SK-N-SH treated with all-trans-retinoic acid at 6 μM for 48 hours (cell line): Measurements from ENCODE around the gene KIAA0513.

Experiments used
- ATAC-seq: fragments of 200-7000 bp; cut with Tn5 transposase; 3 replicates; pipeline ENCODE4 v1.9.1; 2020; ENCODE audit warnings: mild to moderate bottlenecking, moderate library complexity
- ARNTL ChIP-seq: fragments of 450-650 bp; formaldehyde crosslinking; IDR thresholded peaks from 2 replicates; pipeline ENCODE4 v1.5.0; 2020; ENCODE audit warnings: low read depth, mild to moderate bottlenecking, moderate library complexity, borderline replicate concordance
- BACH2 ChIP-seq: fragments of 250-450 bp; sonication (Bioruptor Pico); IDR thresholded peaks from 2 replicates; pipeline ENCODE4 v1.9.0; 2021; ENCODE audit warnings: mild to moderate bottlenecking, borderline replicate concordance
- CREB5 ChIP-seq: fragments of 250-450 bp; sonication (Bioruptor Pico); IDR thresholded peaks from 2 replicates; pipeline ENCODE4 v1.5.1; 2020; ENCODE audit warnings: low read depth, mild to moderate bottlenecking, moderate library complexity
- CSDC2 ChIP-seq: fragments of 250-450 bp; sonication (Bioruptor Pico); IDR thresholded peaks from 2 replicates; pipeline ENCODE4 v1.5.0; 2020; ENCODE audit warnings: mild to moderate bottlenecking, moderate library complexity
- CSRNP3 ChIP-seq: fragments of 250-450 bp; sonication (Bioruptor Pico); IDR thresholded peaks from 2 replicates; pipeline ENCODE4 v1.5.1; 2021; ENCODE audit warnings: mild to moderate bottlenecking, moderate library complexity
- ESRRG ChIP-seq: fragments of 250-450 bp; sonication (Bioruptor Pico); IDR thresholded peaks from 2 replicates; pipeline ENCODE4 v1.6.1; 2021; ENCODE audit warnings: mild to moderate bottlenecking
- GLIS3 ChIP-seq: fragments of 250-450 bp; sonication (Bioruptor Pico); IDR thresholded peaks from 2 replicates; pipeline ENCODE4 v1.5.0; 2020; ENCODE audit warnings: mild to moderate bottlenecking, moderate library complexity
- ISL1 ChIP-seq: fragments of 250-450 bp; sonication (Bioruptor Pico); IDR thresholded peaks from 2 replicates; pipeline ENCODE4 v2.1.2; 2022; ENCODE audit warnings: mild to moderate bottlenecking, moderate library complexity
- OSR1 ChIP-seq: fragments of 250-450 bp; sonication (Bioruptor Pico); IDR thresholded peaks from 2 replicates; pipeline ENCODE4 v1.8.0; 2022; ENCODE audit warnings: moderate library complexity, mild to moderate bottlenecking, inconsistent platforms
- PATZ1 ChIP-seq: fragments of 250-450 bp; sonication (Bioruptor Pico); IDR thresholded peaks from 2 replicates; pipeline ENCODE4 v1.8.0; 2020; ENCODE audit warnings: mild to moderate bottlenecking, moderate library complexity, borderline replicate concordance
- POU6F1 ChIP-seq: fragments of 250-450 bp; sonication (Bioruptor Pico); IDR thresholded peaks from 2 replicates; pipeline ENCODE4 v1.8.0; 2021; ENCODE audit warnings: low read depth, mild to moderate bottlenecking, moderate library complexity, borderline replicate concordance
- RARB ChIP-seq: fragments of 250-450 bp; sonication (Bioruptor Pico); IDR thresholded peaks from 2 replicates; pipeline ENCODE4 v1.8.0; 2021; ENCODE audit warnings: mild to moderate bottlenecking, moderate library complexity
- SNAI2 ChIP-seq: fragments of 250-450 bp; sonication (Bioruptor Pico); IDR thresholded peaks from 2 replicates; pipeline ENCODE4 v1.5.0; 2020; ENCODE audit warnings: mild to moderate bottlenecking, moderate library complexity
- TCF4 ChIP-seq: fragments of 250-450 bp; sonication (Bioruptor Pico); IDR thresholded peaks from 2 replicates; pipeline ENCODE4 v1.8.0; 2021; ENCODE audit warnings: mild to moderate bottlenecking, moderate library complexity, borderline replicate concordance
- TOX ChIP-seq: fragments of 250-450 bp; sonication (Bioruptor Pico); IDR thresholded peaks from 2 replicates; pipeline ENCODE4 v1.8.0; 2021; ENCODE audit warnings: mild to moderate bottlenecking, moderate library complexity, borderline replicate concordance
- TSHZ2 ChIP-seq: fragments of 250-450 bp; sonication (Bioruptor Pico); IDR thresholded peaks from 2 replicates; pipeline ENCODE4 v1.5.0; 2020; ENCODE audit warnings: mild to moderate bottlenecking, moderate library complexity
- ZC3H10 ChIP-seq: fragments of 250-450 bp; sonication (Bioruptor Pico); IDR thresholded peaks from 2 replicates; pipeline ENCODE4 v1.5.1; 2021; ENCODE audit warnings: mild to moderate bottlenecking, moderate library complexity
- ZFP3 ChIP-seq: fragments of 250-450 bp; sonication (Bioruptor Pico); IDR thresholded peaks from 2 replicates; pipeline ENCODE4 v1.5.0; 2020; ENCODE audit warnings: mild to moderate bottlenecking, moderate library complexity
- ZFP30 ChIP-seq: fragments of 450-650 bp; formaldehyde crosslinking; IDR thresholded peaks from 2 replicates; pipeline ENCODE4 v1.5.0; 2022; ENCODE audit warnings: mild to moderate bottlenecking, moderate library complexity
- ZNF565 ChIP-seq: fragments of 450-650 bp; formaldehyde crosslinking; conservative IDR thresholded peaks from 2 replicates; pipeline ENCODE4 v1.5.0; 2020; ENCODE audit warnings: low read depth, mild to moderate bottlenecking, moderate library complexity
- ZNF8 ChIP-seq: fragments of 450-650 bp; formaldehyde crosslinking; IDR thresholded peaks from 2 replicates; pipeline ENCODE4 v1.5.0; 2020; ENCODE audit warnings: mild to moderate bottlenecking, moderate library complexity

Gene KIAA0513

GRCh38 chr16:85110105-85110504, 82.5 kb downstream of the KIAA0513 start (continued):
- TF ChIP-seq ARNTL (CRISPR knock-in tag): no peak
- no peak for TF ChIP-seq ZFP30 (CRISPR knock-in tag)

- no peak for ATAC-seq
- TF ChIP-seq ZFP3 (CRISPR knock-in tag): no peak
- no peak for TF ChIP-seq CSDC2
- TF ChIP-seq RARB (CRISPR knock-in tag): no peak
- no peak for TF ChIP-seq CSRNP3 (CRISPR knock-in tag)
- TF ChIP-seq OSR1 (CRISPR knock-in tag): no peak
- no peak for TF ChIP-seq CREB5
- TF ChIP-seq GLIS3 (CRISPR knock-in tag): no peak
- no peak for TF ChIP-seq TOX (CRISPR knock-in tag)
- no peak for TF ChIP-seq ZC3H10
- no peak for TF ChIP-seq ZFP30 (CRISPR knock-in tag)
- no peak for TF ChIP-seq TCF4 (CRISPR knock-in tag)
These were observed 83.6 kb downstream of the KIAA0513 start for GRCh38 chr16:85111184-85111583.

GRCh38 chr16:85112364-85112763, 84.8 kb downstream of the KIAA0513 start, which contains the start of gene CIBAR2:
TSS of gene CIBAR2 (minus strand) at chr16:85112472. CDS start at chr16:85112352, 120 bp downstream.
- TF ChIP-seq OSR1 (CRISPR knock-in tag) (no peak), CSRNP3 (CRISPR knock-in tag) (no peak), PATZ1 (CRISPR knock-in tag) (no peak), ZFP3 (CRISPR knock-in tag) (no peak), TSHZ2 (CRISPR knock-in tag) (no peak), ZFP30 (CRISPR knock-in tag) (no peak), ZNF565 (CRISPR knock-in tag) (no peak), SNAI2 (CRISPR knock-in tag) (no peak), ESRRG (no peak), ISL1 (no peak), CSDC2 (no peak), GLIS3 (CRISPR knock-in tag) (no peak), ZNF8 (CRISPR knock-in tag) (no peak), BACH2 (CRISPR knock-in tag) (no peak), POU6F1 (CRISPR knock-in tag) (no peak)
- peak; percentile 52 for ATAC-seq
